Kidney (tissue), 14 donors: ENCODE measurements around the gene KDELR3. TPM values are rescaled to one million over a fixed set of nuclear protein-coding genes. Genes with fewer than 3 reads are reported as not detected.
"Not testable (repeated sequence)": the region's sequence is repeated elsewhere in the genome, so short reads cannot be mapped to it uniquely, and the experiment has no call there.

ENCODE experiments used
- DNase-seq, 5 donors: peaks; one replicate each; pipeline ENCODE4 v3.0.0-alpha.2; 2013 to 2020
- FAIRE-seq: peaks from 2 replicates; lab custom pipeline; 2012; peaks lifted over from hg19 to GRCh38; lab: Jason Lieb, UNC
- H3K27ac ChIP-seq, 2 donors: one replicate each; pipeline ENCODE4 v1.7.0; 2013; ENCODE audit warnings: low read depth in 2 of 2, low read length in 2 of 2, inconsistent platforms in 1 of 2
- H3K27me3 ChIP-seq: one replicate; pipeline ENCODE4 v1.7.1; 2013; ENCODE audit warnings: low read length, inconsistent platforms; ENCODE audit not compliant: control insufficient read depth, insufficient read depth
- H3K36me3 ChIP-seq, 3 donors: one replicate each; pipeline versions ENCODE4 v1.7.0 to v1.7.1; 2013; ENCODE audit warnings: low read length in 3 of 3, control low read depth in 1 of 3, inconsistent platforms in 1 of 3; ENCODE audit not compliant: insufficient read depth in 3 of 3, control insufficient read depth in 2 of 3
- H3K4me1 ChIP-seq, 3 donors: one replicate each; pipeline versions ENCODE4 v1.7.0 to v1.7.1; 2013; ENCODE audit warnings: low read length in 3 of 3, inconsistent platforms in 1 of 3, low read depth in 1 of 3; ENCODE audit not compliant: control insufficient read depth in 2 of 3, insufficient read depth in 2 of 3
- H3K4me3 ChIP-seq, 3 donors: one replicate each; pipeline versions ENCODE4 v1.7.0 to v1.8.1; 2013; ENCODE audit warnings: low read length in 3 of 3, control low read depth in 1 of 3, inconsistent platforms in 1 of 3
- H3K9ac ChIP-seq, 3 donors: one replicate each; pipeline versions ENCODE4 v1.7.0 to v1.7.1; 2013; ENCODE audit warnings: low read length in 3 of 3, control low read depth in 1 of 3, inconsistent platforms in 1 of 3
- H3K9me3 ChIP-seq, 3 donors: one replicate each; pipeline versions ENCODE4 v1.7.0 to v1.7.1; 2013; ENCODE audit warnings: low read length in 3 of 3, control low read depth in 1 of 3, inconsistent platforms in 1 of 3; ENCODE audit not compliant: control insufficient read depth in 2 of 3, insufficient read depth in 1 of 3
- intact Hi-C: fragments of 100-400 bp; cut with DNase I; formaldehyde crosslinking; loops from one replicate; pipeline ENCODE4 v1.11.1; 2022
- polyA plus RNA-seq: library from polyadenylated mRNA; stranded (reverse); fragments of 350-450 nt; fragmentation: Illumina TruSeq; extraction: RNeasy Lipid Tissue Mini Kit (QIAGEN cat#74804); gene quantifications from one replicate; pipeline ENCODE4 v1.2.3, GENCODE V29; 2014; ENCODE audit warnings: low read depth, low replicate concordance; ENCODE audit not compliant: insufficient read depth
- total RNA-seq: library from RNA; stranded (reverse); fragmentation: NEBNext Ultra II Directional; extraction: Animal tissue kit (Norgen Biotek cat#: 25700); gene quantifications from one replicate; pipeline ENCODE4 v1.2.1, GENCODE V29; 2021
- TF ChIP-seq, protein P1 (sequence below): IDR thresholded peaks from 3 replicates; pipeline ENCODE4 v1.5.1; 2012; ENCODE audit warnings: mild to moderate bottlenecking, moderate library complexity, borderline replicate concordance; ENCODE audit not compliant: insufficient read depth; ENCODE audit errors: extremely low read depth
- donor health status: control.
- donor health status: control.
- donor health status: control.
- donor health status: control.
- donor health status: control.
- donor health status: DM: yes; HTN: yes; CAD: no.
- donor health status: Normal renal cell carcinoma (clear cell type).

KDELR3 gene
- total and polyA plus RNA-seq, 2 donors from 2014 or later = 11.4 to 16.7 TPM

DNA sequence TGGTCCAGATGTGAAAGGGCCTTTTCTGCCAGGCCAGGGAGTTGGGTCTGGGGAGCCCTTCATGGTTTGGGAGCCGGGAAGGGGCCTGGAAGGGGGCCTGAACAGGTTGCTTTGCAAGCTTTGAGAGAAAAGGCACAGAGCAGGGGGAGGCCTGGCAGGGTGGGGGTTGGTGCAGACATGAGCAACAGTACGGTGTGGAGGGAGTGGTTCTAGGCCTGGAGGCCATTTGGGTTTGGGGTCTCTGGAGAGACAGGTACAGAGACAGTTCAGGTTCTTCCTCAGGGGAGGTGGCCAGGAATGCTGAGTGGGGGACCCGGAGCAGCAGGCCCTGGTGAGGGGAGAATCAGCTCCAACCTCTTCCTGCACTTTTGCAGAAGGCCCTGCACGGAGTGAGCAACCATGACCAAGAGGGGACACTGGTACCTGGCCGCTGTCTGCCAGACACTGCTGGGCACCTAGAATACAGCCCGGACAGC is 1.4 kb downstream of the KDELR3 start:
- Histone ChIP-seq H3K36me3 (no peaks in the 10 kb centered on the region), H3K9me3 (no peaks in the 10 kb centered on the region), H3K27ac (no peak overlapping the region), H3K4me3 (no peak overlapping the region), H3K4me1 (peaks cover 0 to 8% (median 0%) of the 10 kb centered on the region in 3 donors), H3K9ac (no peak overlapping the region), H3K27me3 (no peaks in the 10 kb centered on the region)
- intact Hi-C loops = no loop called here
- peak in 2 of 5 donors; percentile 39 to 66 for DNase-seq
- FAIRE-seq = no peak
- TF ChIP-seq, protein P1, sequence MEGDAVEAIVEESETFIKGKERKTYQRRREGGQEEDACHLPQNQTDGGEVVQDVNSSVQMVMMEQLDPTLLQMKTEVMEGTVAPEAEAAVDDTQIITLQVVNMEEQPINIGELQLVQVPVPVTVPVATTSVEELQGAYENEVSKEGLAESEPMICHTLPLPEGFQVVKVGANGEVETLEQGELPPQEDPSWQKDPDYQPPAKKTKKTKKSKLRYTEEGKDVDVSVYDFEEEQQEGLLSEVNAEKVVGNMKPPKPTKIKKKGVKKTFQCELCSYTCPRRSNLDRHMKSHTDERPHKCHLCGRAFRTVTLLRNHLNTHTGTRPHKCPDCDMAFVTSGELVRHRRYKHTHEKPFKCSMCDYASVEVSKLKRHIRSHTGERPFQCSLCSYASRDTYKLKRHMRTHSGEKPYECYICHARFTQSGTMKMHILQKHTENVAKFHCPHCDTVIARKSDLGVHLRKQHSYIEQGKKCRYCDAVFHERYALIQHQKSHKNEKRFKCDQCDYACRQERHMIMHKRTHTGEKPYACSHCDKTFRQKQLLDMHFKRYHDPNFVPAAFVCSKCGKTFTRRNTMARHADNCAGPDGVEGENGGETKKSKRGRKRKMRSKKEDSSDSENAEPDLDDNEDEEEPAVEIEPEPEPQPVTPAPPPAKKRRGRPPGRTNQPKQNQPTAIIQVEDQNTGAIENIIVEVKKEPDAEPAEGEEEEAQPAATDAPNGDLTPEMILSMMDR = no peak

GRCh38 chr22:38470179-38470578 is 2.3 kb downstream of the KDELR3 start:
- H3K27ac ChIP-seq, intact Hi-C loops, H3K4me3 ChIP-seq, FAIRE-seq, H3K4me1 ChIP-seq, H3K36me3 ChIP-seq, H3K9me3 ChIP-seq, H3K9ac ChIP-seq, H3K27me3 ChIP-seq: not testable (repeated sequence)
- DNase-seq = peak in 1 of 5 donors; percentile 41

DNA sequence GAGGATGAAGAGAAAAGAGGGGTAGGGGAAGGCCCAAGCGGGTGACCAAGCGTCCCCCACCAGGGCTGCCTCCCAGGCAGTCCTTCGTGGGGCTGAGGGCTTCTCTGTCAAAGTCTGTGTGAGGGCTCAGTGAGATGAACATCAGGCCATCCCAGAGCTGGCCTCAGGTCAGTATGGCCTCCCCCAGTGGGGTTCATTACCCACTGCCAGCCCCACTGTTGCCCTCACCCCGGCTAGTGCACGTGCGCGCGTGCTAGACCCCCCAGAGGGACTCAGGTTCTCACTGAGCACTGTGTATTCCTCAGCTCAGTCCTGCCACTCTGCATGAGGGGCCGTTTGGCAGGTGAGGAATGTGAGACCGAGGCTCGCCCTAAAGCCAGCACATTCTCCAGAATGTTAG is 3.3 kb downstream of the KDELR3 start:
- Histone ChIP-seq H3K36me3 (no peaks in the 10 kb centered on the region), H3K27me3 (no peaks in the 10 kb centered on the region), H3K4me3 (no peak overlapping the region), H3K4me1 (peaks cover 0 to 8% (median 0%) of the 10 kb centered on the region in 3 donors), H3K27ac (no peak overlapping the region), H3K9me3 (no peaks in the 10 kb centered on the region), H3K9ac (no peak overlapping the region)
- FAIRE-seq (no peak), DNase-seq (peak in 2 of 5 donors; percentile 29 to 60)
- intact Hi-C loops = no loop called here
- TF ChIP-seq, protein P1 = no peak

- DNase-seq = peak in 1 of 5 donors; percentile 35
- FAIRE-seq = no peak
- TF ChIP-seq, protein P1 = no peak
- H3K9me3 ChIP-seq = no peaks in the 10 kb centered on the region
- intact Hi-C loops = no loop called here
- no peaks in the 10 kb centered on the region for H3K4me1 ChIP-seq
- no peak overlapping the region for H3K9ac ChIP-seq
- H3K4me3 ChIP-seq = no peak overlapping the region
- H3K27ac ChIP-seq = no peak overlapping the region
- no peaks in the 10 kb centered on the region for H3K36me3 ChIP-seq
- H3K27me3 ChIP-seq = no peaks in the 10 kb centered on the region
These were observed 6.2 kb downstream of the KDELR3 start for GRCh38 chr22:38474003-38474607.
